HCT116 (cell line): Measurements from ENCODE around the gene TTC17. TPM values are rescaled to one million over a fixed set of nuclear protein-coding genes. Genes with fewer than 3 reads are reported as not detected.
"Not testable (repeated sequence)": the region's sequence is repeated elsewhere in the genome, so short reads cannot be mapped to it uniquely, and the experiment has no call there.

Experiments used
- ATAC-seq: fragments of 200-7000 bp; cut with Tn5 transposase; 2 replicates; pipeline ENCODE4 v1.9.1; 2020; ENCODE audit warnings: mild to moderate bottlenecking, moderate library complexity
- BruUV-seq: library from RNA; stranded (reverse); fragments of 400-500 nt; replicated peaks from 2 replicates; lab custom pipeline; 2021; lab: Mats Ljungman, UMichigan
- CTCF ChIA-PET: fragments of 300-600 bp; sonication (Branson Sonifier 250); formaldehyde crosslinking; loops from one replicate; lab custom pipeline; 2021; ENCODE audit warnings: antibody characterized with exemption; lab: Charles Lee
- POLR2A ChIA-PET: fragments of 300-600, 350-600 bp; sonication (Branson Sonifier 250); formaldehyde crosslinking; loops from one replicate; lab custom pipeline; 2021; ENCODE audit warnings: antibody characterized with exemption; lab: Charles Lee
- RAD21 ChIA-PET, 2 experiments: fragments of 300-600 bp; sonication (Branson Sonifier 250); formaldehyde crosslinking; loops; one replicate each; lab custom pipeline; 2023; ENCODE audit warnings: low total read pairs in 2 of 2; ENCODE audit not compliant: uncharacterized antibody in 2 of 2, unreplicated experiment in 2 of 2, low non-redundant PET in 1 of 2; lab: Charles Lee
- DNase-seq: peaks from one replicate; pipeline ENCODE4 v3.0.0-alpha.2; 2010; ENCODE audit warnings: low read depth, low spot score
- H2AFZ ChIP-seq: fragments of 200-600 bp; shearing (Covaris generic), sonication (generic); 2 replicates; pipeline ENCODE4 v1.6.1; 2017; ENCODE audit warnings: low read depth, mixed run types, mixed read lengths, antibody characterized with exemption, low read length; ENCODE audit not compliant: poor library complexity, severe bottlenecking
- H3K27ac ChIP-seq: 2 replicates; pipeline ENCODE4 v1.5.1; 2012; ENCODE audit warnings: low read depth, low read length
- H3K27me3 ChIP-seq: fragments of 200-600 bp; sonication (generic); 2 replicates; pipeline ENCODE4 v1.6.1; 2016; ENCODE audit warnings: mixed run types, low read length, mixed read lengths; ENCODE audit not compliant: insufficient read depth
- H3K36me3 ChIP-seq, 2 experiments: fragments of 200-500 bp in 1 of 2; fragments of 200-600 bp in 1 of 2; sonication (Bioruptor generic) in 1 of 2; sonication (generic) in 1 of 2; 2 replicates each; pipeline versions ENCODE4 v1.5.1 to v1.6.1; 2014 to 2016; ENCODE audit warnings: low read length in 2 of 2, inconsistent platforms in 1 of 2, mixed read lengths in 1 of 2, mixed run types in 1 of 2; ENCODE audit not compliant: insufficient read depth in 2 of 2, control insufficient read depth in 1 of 2
- H3K4me1 ChIP-seq, 2 experiments: fragments of 200-600 bp in 1 of 2; sonication (generic) in 1 of 2; 2 replicates each; pipeline versions ENCODE4 v1.5.1 to v1.6.1; 2012 to 2017; ENCODE audit warnings: low read length in 2 of 2, inconsistent platforms in 1 of 2, mild to moderate bottlenecking in 1 of 2, mixed read lengths in 1 of 2, mixed run types in 1 of 2, moderate library complexity in 1 of 2; ENCODE audit not compliant: insufficient read depth in 2 of 2, control insufficient read depth in 1 of 2
- H3K4me2 ChIP-seq: fragments of 200-600 bp; sonication (generic); 2 replicates; pipeline ENCODE4 v1.6.1; 2017; ENCODE audit warnings: mixed run types, low read length, mixed read lengths
- H3K4me3 ChIP-seq, 2 experiments: fragments of 200-600 bp in 1 of 2; sonication (generic) in 1 of 2; replicated peaks in 1 of 2; 2 replicates each; pipeline ENCODE4 v1.5.1; 2011 to 2016; ENCODE audit warnings: low read length in 2 of 2, control low read depth in 1 of 2, low read depth in 1 of 2, mild to moderate bottlenecking in 1 of 2, mixed read lengths in 1 of 2, mixed run types in 1 of 2
- H3K79me2 ChIP-seq: fragments of 200-600 bp; sonication (generic); 2 replicates; pipeline ENCODE4 v1.6.1; 2017; ENCODE audit warnings: mild to moderate bottlenecking, mixed run types, low read length, moderate library complexity, mixed read lengths; ENCODE audit not compliant: insufficient read depth
- H3K9ac ChIP-seq: fragments of 200-600 bp; sonication (generic); 2 replicates; pipeline ENCODE4 v1.6.1; 2016; ENCODE audit warnings: low read length, mixed read lengths
- H3K9me2 ChIP-seq: fragments of 200-600 bp; sonication (generic), shearing (Covaris generic); 2 replicates; pipeline ENCODE4 v1.6.1; 2017; ENCODE audit warnings: mixed run types, mild to moderate bottlenecking, moderate library complexity; ENCODE audit not compliant: insufficient read depth
- H3K9me3 ChIP-seq, 2 experiments: fragments of 200-500 bp in 1 of 2; fragments of 200-600 bp in 1 of 2; sonication (Bioruptor generic) in 1 of 2; sonication (generic) in 1 of 2; 2 replicates each; pipeline ENCODE4 v1.6.1; 2014 to 2017; ENCODE audit warnings: low read length in 2 of 2, mixed read lengths in 2 of 2, inconsistent platforms in 1 of 2, low read depth in 1 of 2, mild to moderate bottlenecking in 1 of 2, mixed run types in 1 of 2, moderate library complexity in 1 of 2; ENCODE audit not compliant: control insufficient read depth in 1 of 2, insufficient read depth in 1 of 2
- H4K20me1 ChIP-seq: fragments of 200-600 bp; sonication (generic), shearing (Covaris generic); 2 replicates; pipeline ENCODE4 v1.6.1; 2017; ENCODE audit warnings: mixed run types, mild to moderate bottlenecking, moderate library complexity; ENCODE audit not compliant: insufficient read depth
- EZH2phosphoT487 ChIP-seq: fragments of 200-600 bp; IDR thresholded peaks from 2 replicates; pipeline ENCODE4 v1.6.1; 2018; ENCODE audit warnings: antibody characterized with exemption, borderline replicate concordance
- POLR2AphosphoS5 ChIP-seq: IDR thresholded peaks from 2 replicates; pipeline ENCODE4 v1.6.1; 2011; ENCODE audit warnings: mild to moderate bottlenecking, low read depth, low read length, moderate library complexity
- SRF ChIP-seq: IDR thresholded peaks from 2 replicates; pipeline ENCODE4 v1.6.1; 2012; ENCODE audit warnings: low read depth
- YY1 ChIP-seq: IDR thresholded peaks from 2 replicates; pipeline ENCODE4 v1.6.1; 2011; ENCODE audit warnings: low read length, low read depth, moderate library complexity, mild to moderate bottlenecking; ENCODE audit not compliant: insufficient replicate concordance; ENCODE audit errors: extremely low read depth
- intact Hi-C: fragments of 100-400 bp; cut with micrococcal nuclease; formaldehyde crosslinking; loops from 2 replicates; pipeline ENCODE4 v1.10.0; 2022
- total RNA-seq: library from RNA; stranded (reverse); gene quantifications from one replicate; pipeline ENCODE4 v1.2.1, GENCODE V29; 2021; ENCODE audit not compliant: unreplicated experiment
- TF ChIP-seq, protein P1 (sequence below): IDR thresholded peaks from 2 replicates; pipeline ENCODE4 v1.6.1; 2012

TTC17 gene
- total RNA-seq, 1 experiment from 2014 or later = 51.6 TPM

DNA sequence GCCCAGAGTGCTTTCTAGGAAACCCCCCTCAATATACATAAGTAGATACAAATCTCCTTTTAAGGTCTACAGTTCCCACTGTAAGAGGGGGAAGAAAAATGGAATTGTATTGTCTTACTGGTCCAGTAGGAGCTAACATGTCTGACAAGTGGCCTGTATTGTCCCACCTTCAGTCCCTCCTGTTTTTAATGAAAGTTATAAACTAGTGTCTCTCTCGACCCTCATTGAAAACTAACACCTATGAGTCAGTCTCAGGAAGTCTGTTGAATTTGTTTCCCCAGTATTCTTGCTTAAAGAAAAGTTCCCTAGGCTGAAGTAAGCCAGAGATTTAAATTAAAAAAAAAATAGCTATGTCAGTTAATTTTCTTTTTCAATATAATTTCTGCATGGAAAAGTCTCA, 69.3 kb downstream of the TTC17 start:
- ATAC-seq = no peak
- H3K4me1 ChIP-seq = no peaks in the 10 kb centered on the region
- ChIA-PET CTCF (interaction anchor here (1.7 kb wide), 1 partner anchor 9 kb away, joined by 3 read pairs; no protein-coding TSS in a partner anchor), RAD21 (no interaction called here)
- no peaks in the 10 kb centered on the region for H4K20me1 ChIP-seq
- BruUV-seq = no TSS peak
- H3K9ac ChIP-seq = no peak overlapping the region
- H3K27ac ChIP-seq = no peak overlapping the region
- intact Hi-C loops = loop anchor here (10.0 kb wide), 1 partner anchor 113 kb away; the partner anchor contains the start of gene API5
- no peak for DNase-seq
- no peaks in the 10 kb centered on the region for H3K79me2 ChIP-seq
- H3K9me3 ChIP-seq = no peaks in the 10 kb centered on the region
- no peaks in the 10 kb centered on the region for H3K9me2 ChIP-seq
- 0 out of 4 replicates have a peak, but pooled peaks cover 0 to 2% of the 10 kb centered on the region in 2 experiments for H3K36me3 ChIP-seq
- no peak for TF ChIP-seq EZH2phosphoT487
- TF ChIP-seq POLR2AphosphoS5 = no peak
- no peak for TF ChIP-seq YY1
- TF ChIP-seq, protein P1, sequence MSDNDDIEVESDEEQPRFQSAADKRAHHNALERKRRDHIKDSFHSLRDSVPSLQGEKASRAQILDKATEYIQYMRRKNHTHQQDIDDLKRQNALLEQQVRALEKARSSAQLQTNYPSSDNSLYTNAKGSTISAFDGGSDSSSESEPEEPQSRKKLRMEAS = no peak
- no peak for TF ChIP-seq SRF
- TF ChIP-seq, all 23 proteins: peak for 0
- H3K4me2 ChIP-seq = no peak overlapping the region
- H3K4me3 ChIP-seq = no peak overlapping the region
- no peak overlapping the region for H2AFZ ChIP-seq
- POLR2A ChIA-PET = no interaction called here
- H3K27me3 ChIP-seq = no peaks in the 10 kb centered on the region

DNA sequence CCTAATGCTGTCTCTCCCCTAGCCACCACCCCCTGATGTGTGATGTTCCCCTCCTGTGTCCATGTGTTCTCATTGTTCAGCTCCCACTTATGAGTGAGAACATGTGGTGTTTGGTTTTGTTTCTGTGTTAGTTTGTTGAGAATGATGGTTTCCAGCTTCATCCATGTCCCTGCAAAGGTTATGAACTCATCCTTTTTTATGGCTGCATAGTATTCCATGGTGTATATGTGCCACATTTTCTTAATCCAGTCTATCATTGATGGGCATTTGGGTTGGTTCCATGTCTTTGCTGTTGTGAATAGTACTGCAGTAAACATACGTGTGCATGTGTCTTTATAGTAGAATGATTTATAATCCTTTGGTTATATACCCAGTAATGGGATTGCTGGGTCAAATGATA, 72.2 kb downstream of the TTC17 start:
- H3K36me3 ChIP-seq, intact Hi-C loops, DNase-seq, RAD21 ChIA-PET, BruUV-seq, H3K4me3 ChIP-seq, H3K27me3 ChIP-seq, H3K4me1 ChIP-seq, CTCF ChIA-PET, POLR2A ChIA-PET, H3K27ac ChIP-seq, H2AFZ ChIP-seq, H3K79me2 ChIP-seq, H4K20me1 ChIP-seq, H3K9me3 ChIP-seq, H3K4me2 ChIP-seq, ATAC-seq, H3K9ac ChIP-seq, H3K9me2 ChIP-seq: not testable (repeated sequence)
